Measurements from ENCODE around the gene GAB2. TPM values are rescaled to one million over a fixed set of nuclear protein-coding genes. Genes with fewer than 3 reads are reported as not detected.

Gene GAB2
- polyA plus RNA-seq, 1 experiment, result 8.7 TPM

DNA sequence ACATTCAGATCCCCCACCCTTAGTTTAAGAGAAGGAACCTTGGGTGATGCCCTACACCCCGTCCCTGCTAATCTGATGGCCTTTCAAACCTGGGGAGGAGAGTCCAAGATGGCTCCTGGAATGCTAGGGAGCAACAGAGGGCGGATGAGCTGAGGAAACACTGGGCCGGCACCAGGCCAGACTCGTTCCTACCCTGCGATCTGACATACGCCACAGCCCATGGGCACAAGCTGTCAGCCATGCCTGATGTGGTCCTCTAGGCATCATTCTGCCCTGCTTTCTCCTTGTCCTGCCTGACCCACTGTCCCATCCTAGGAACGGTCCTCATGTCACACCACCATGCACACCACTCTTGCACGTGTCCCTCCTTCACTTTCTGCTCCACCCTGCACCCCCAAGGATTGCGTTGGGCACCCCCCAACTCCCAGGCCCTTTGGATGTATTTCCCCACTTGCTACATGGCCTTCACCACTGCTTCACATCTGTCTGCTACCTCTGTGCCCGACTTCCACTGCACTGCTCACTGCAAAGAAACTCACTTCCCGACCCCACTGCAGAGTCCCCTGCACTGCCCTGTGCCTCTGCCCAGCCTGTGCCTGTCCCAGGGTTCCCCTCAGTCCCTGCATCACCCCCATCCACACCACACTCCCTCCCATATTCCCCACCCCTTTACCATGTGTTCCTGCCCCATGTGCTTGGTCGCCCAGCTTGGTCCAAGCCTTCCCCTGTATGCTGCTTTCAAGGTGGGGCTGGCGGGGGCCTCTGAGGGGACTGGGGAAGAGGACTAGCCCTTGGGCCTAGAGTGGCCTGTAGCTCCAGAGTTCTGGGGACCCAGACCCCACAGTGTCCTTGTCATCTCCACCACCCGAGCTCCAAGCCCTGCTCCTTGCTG, 199.7 kb downstream of the GAB2 start:
- CTCF ChIA-PET, result interaction anchor here (0.7 to 1.6 kb wide), 2 partner anchors 347 kb away, joined by 3 to 5 read pairs; no protein-coding TSS in a partner anchor
- Histone ChIP-seq H3K27me3 (ENCODE audit: control insufficient read depth, insufficient read depth, low read length) (no peaks in the 10 kb centered on the region), H3K27ac (ENCODE audit: low read depth, low read length) (no peak overlapping the region), H3K9me3 (ENCODE audit: control insufficient read depth, insufficient read depth, low read length) (no peaks in the 10 kb centered on the region), H3K4me3 (ENCODE audit: low read depth, low read length) (no peak overlapping the region)
- POLR2A ChIA-PET, result no interaction called here
- TF ChIP-seq, protein P1, sequence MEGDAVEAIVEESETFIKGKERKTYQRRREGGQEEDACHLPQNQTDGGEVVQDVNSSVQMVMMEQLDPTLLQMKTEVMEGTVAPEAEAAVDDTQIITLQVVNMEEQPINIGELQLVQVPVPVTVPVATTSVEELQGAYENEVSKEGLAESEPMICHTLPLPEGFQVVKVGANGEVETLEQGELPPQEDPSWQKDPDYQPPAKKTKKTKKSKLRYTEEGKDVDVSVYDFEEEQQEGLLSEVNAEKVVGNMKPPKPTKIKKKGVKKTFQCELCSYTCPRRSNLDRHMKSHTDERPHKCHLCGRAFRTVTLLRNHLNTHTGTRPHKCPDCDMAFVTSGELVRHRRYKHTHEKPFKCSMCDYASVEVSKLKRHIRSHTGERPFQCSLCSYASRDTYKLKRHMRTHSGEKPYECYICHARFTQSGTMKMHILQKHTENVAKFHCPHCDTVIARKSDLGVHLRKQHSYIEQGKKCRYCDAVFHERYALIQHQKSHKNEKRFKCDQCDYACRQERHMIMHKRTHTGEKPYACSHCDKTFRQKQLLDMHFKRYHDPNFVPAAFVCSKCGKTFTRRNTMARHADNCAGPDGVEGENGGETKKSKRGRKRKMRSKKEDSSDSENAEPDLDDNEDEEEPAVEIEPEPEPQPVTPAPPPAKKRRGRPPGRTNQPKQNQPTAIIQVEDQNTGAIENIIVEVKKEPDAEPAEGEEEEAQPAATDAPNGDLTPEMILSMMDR (IDR thresholded peaks at IDR 0.05; ENCODE audit: low read depth, low read length), result no peak
- DNase-seq (ENCODE audit: low read depth, low spot score), result no peak

DNA sequence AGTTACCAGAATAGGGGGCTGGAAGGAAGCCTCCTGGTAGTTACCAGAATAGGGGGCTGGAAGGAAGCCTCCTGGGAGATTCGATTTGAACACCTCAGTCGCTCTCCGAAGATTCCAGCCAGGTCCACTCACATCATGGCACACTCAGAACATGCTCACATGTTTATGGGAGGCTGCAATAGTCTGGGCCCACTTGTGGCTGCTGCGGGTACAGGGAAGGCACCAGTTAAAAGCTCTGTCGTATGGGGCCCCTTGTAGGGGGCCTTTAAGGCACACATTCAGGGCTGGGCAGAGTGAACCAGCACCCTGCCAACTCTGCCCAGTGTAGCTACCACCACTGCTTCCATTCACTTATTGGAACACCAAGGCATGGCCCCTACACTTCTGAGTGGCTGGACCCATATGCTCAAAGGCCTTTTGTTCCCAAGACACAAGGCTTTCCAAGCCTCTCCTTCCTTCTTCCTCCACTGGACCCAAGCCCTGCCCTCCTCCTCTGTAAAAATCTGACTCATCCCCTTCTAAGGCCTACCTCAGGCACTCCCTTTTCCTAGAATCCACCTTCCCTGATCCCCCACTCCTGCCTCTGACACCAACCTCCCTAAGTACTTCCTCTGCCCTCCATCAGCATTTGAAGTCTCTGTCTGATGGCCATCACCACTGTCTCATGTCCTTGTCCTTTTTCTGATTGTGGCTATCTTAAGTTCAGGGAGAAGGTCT, 200.9 kb downstream of the GAB2 start:
- CTCF ChIA-PET, result interaction anchor here (0.7 to 2.1 kb wide), 3 partner anchors 11 to 348 kb away, joined by 3 to 8 read pairs (median 3); no protein-coding TSS in a partner anchor
- no peaks in the 10 kb centered on the region for H3K9me3 ChIP-seq (ENCODE audit: control insufficient read depth, insufficient read depth, low read length)
- POLR2A ChIA-PET, result no interaction called here
- TF ChIP-seq, protein P1 (IDR thresholded peaks at IDR 0.05; ENCODE audit: low read depth, low read length), result no peak
- no peak overlapping the region for H3K4me3 ChIP-seq (ENCODE audit: low read depth, low read length)
- H3K27ac ChIP-seq (ENCODE audit: low read depth, low read length), result no peak overlapping the region
- no peaks in the 10 kb centered on the region for H3K27me3 ChIP-seq (ENCODE audit: control insufficient read depth, insufficient read depth, low read length)
- DNase-seq (ENCODE audit: low read depth, low spot score), result no peak

DNA sequence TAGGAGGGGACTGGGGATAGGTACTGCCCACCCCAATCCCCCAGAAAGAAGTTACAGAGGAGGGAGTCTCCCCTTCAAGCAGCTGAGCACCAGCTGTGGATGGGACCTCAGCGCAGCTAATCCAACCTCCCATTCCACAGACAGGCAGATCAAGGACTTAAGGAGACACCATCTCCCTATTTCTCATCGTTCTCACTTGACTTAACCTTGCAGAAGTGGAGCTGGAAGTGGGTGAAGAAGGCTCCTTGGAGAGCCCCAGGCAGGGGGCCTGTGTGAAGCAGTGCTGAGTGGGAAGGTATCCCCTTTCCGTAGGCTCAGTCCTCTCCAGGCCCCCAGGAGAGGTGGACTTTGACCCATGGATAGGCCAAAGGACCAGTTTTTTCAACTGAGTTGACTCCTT, 201.6 kb downstream of the GAB2 start:
- CTCF ChIA-PET, result interaction anchor here (1.1 to 2.1 kb wide), 2 partner anchors 12 to 348 kb away, joined by 3 to 8 read pairs; no protein-coding TSS in a partner anchor

DNA sequence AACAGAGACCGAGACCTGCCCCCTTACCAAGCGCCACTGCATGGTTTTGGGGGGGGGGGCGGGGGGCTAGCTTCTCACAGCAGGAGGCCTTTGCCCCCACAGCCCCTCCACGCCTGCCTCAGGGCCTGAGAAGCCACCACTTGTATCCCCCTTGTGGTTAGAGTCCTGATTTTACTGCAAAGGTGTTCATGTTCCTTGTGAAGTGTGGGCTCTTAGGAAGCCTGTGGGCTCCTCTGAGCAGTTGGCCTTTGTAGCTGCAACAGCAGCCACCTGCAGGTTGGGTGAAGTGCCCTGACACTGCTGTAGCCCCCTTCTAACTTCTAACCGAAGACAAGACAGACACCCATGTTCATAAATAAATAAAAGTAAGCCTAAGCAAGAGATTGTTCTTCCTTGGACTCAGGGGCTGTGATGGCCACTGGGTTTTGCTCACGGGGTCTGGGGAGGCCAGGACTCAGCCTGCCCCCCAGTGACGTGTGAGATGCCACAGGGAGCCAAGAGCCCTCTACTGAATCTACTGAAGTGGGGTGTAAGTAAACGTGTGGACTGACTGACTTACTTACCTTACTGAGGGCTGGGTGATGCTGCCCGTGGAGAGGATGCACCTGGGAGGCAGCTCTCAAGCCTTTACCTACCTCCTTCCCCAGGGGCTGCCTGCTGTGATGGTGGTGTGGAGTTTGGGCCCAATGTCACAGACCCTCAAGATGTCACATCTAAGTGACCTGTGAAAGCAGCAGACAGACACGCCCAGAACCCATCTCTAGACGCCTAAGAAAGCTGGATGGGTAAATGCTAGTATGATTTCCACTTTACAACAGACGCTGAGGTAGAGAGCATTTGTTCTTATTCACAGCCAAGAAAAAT, 203.1 kb downstream of the GAB2 start:
- Histone ChIP-seq H3K4me3 (ENCODE audit: low read depth, low read length) (no peak overlapping the region), H3K9me3 (ENCODE audit: control insufficient read depth, insufficient read depth, low read length) (no peaks in the 10 kb centered on the region; the same call in 1 of the 2 replicates), H3K27ac (ENCODE audit: low read depth, low read length) (no peak overlapping the region), H3K27me3 (ENCODE audit: control insufficient read depth, insufficient read depth, low read length) (no peaks in the 10 kb centered on the region)
- ChIA-PET CTCF (interaction anchor here (2.1 kb wide), 1 partner anchor 350 kb away, joined by 8 read pairs; no protein-coding TSS in a partner anchor), POLR2A (no interaction called here)
- TF ChIP-seq, protein P1 (IDR thresholded peaks at IDR 0.05; ENCODE audit: low read depth, low read length), result no peak
- no peak for DNase-seq (ENCODE audit: low read depth, low spot score)

More for the DNA sequence above, 201.6 kb downstream of the GAB2 start:
- POLR2A ChIA-PET, result no interaction called here
- DNase-seq (ENCODE audit: low read depth, low spot score), result no peak
- TF ChIP-seq, protein P1 (IDR thresholded peaks at IDR 0.05; ENCODE audit: low read depth, low read length), result no peak
- Histone ChIP-seq H3K27me3 (ENCODE audit: control insufficient read depth, insufficient read depth, low read length) (no peaks in the 10 kb centered on the region), H3K4me3 (ENCODE audit: low read depth, low read length) (no peak overlapping the region), H3K27ac (ENCODE audit: low read depth, low read length) (no peak overlapping the region), H3K9me3 (ENCODE audit: control insufficient read depth, insufficient read depth, low read length) (no peaks in the 10 kb centered on the region)

Measured in AG04450 (cell line).